ENCODE measurements around the gene EXOC3L2.

Gene EXOC3L2

DNA sequence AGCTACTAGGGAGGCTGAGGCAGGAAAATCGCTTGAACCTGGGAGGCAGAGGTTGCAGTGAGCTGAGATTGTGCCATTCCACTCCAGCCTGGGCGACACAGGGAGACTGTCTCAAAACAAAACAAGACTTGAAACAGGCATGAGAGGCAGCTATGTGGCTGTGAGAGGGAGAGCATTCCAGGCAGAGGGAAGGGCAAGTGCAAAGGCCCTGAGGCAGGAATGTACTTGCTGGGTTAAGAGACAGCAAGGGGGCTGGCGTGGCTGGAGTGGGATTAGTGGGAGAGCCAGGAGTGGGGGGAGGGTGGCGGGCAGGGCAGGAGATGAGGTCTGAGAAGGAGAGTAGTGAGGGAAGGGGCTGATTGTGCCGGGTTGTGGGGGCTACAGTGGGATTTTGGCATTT is 21.3 kb downstream of the EXOC3L2 start:
- no peak for TF ChIP-seq POLR2A (IDR thresholded peaks at IDR 0.05; ENCODE audit: low read length)
- TF ChIP-seq GATA1 (IDR thresholded peaks at IDR 0.05; ENCODE audit: low read depth, low read length): no peak
- no peak for DNase-seq

GRCh38 chr19:45222724-45223123 is 22.5 kb downstream of the EXOC3L2 start:
- TF ChIP-seq GATA1 (IDR thresholded peaks at IDR 0.05; ENCODE audit: low read depth, low read length) (no peak), POLR2A (IDR thresholded peaks at IDR 0.05; ENCODE audit: low read length) (no peak)
- DNase-seq: no peak

DNA sequence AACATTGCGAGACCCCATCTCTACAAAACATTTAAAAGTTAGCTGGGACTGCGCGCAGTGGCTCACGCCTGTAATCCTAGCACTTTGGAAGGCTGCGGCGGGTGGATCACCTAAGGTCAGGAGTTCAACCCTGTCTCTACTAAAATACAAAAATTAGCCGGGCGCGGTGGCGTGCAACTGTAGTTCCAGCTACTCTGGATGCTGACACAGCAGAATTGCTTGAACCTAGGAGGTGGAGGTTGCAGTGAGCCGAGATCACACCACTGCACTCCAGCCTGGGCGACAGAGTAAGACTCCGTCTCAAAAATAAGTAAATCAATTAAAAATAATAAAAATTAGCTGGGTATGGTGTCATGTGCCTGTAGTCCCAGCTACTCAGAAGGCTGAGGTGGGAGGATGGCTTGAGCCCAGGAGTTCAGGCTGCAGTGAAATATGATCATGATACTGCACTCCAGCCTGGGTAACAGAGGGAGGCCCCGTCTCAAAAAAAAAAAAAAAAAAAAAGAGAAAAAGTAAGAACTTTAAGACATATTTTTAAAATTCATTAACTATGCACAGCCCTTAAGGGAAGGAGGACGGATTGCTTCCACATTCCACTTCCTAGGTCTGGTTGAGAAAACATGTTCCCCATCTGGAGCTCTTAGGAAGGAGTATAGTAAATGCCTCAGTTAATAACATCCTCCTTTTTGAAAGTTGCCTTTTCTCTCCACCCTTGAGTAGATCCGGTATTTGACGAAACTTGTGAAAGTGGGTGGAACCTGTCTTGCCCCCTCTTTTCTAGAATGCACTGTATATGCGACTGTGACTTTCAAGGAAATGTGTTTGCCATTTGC is 26.1 kb downstream of the EXOC3L2 start:
- no peak for DNase-seq
- TF ChIP-seq GATA1 (IDR thresholded peaks at IDR 0.05; ENCODE audit: low read depth, low read length): no peak
- TF ChIP-seq POLR2A (IDR thresholded peaks at IDR 0.05; ENCODE audit: low read length): no peak

GRCh38 chr19:45218426-45218825 is 26.8 kb downstream of the EXOC3L2 start:
- no peak for TF ChIP-seq POLR2A (IDR thresholded peaks at IDR 0.05; ENCODE audit: low read length)
- TF ChIP-seq GATA1 (IDR thresholded peaks at IDR 0.05; ENCODE audit: low read depth, low read length): no peak
- no peak for DNase-seq

GRCh38 chr19:45217957-45218334 is 27.3 kb downstream of the EXOC3L2 start:
- TF ChIP-seq POLR2A (IDR thresholded peaks at IDR 0.05; ENCODE audit: low read length): no peak
- no peak for DNase-seq

DNA sequence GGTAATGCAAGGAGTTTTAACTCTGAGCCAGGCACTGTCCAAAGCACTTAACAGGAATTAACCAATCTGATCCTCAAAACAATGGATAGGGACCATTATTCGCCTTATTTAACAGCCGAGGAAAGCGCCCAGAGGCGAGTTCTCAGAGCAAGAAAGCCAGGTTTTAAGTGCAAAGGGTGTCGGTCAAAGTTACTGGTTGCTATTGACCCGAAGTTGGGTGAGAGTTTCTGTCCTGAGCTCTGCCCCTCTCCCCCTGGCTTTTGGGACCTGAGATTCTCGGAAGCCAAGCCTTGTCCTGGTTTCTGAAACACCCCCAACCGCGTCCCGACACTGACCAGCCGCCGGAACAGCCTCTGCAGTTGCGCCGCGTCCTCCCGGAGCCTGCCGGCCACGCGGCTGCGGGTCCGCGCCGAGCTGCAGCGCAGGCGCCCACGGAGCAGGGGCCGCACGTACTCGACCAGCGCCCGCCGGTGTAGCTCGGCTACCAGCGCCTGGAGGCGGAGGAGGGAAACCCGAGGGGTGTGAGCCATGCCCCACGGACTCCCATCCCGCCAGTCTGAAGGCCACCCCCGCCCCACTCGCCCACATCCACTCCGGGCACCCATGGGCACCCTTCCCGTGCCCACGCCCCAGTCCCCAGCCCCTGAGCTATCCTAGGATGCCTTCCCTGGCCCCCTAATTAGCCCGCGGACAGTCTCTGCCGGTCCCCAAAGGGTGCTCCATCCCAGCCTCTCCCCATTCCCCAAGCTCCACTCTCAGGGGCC is 27.8 kb downstream of the EXOC3L2 start:
- TF ChIP-seq POLR2A (IDR thresholded peaks at IDR 0.05; ENCODE audit: low read length): no peak
- TF ChIP-seq GATA1 (IDR thresholded peaks at IDR 0.05; ENCODE audit: low read depth, low read length): no peak

DNA sequence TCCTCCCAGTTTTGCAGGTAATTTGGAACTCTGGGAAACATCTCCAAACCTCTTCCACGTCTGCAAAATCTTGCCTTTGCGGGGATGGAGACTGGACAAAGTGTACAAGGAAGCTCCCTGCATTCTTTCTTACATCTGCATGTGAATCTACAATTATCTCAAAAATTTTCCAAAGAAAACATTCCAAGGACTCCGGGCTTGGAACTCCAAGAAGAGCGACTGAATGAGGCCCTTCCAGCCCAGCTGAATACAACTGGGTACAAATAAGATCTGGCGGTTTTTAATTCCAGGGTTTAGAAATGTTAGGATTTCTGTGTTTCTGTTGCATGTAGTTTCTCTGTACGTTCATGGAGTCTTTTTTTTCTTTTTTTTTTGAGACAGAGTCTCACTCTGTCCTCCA is 28.5 kb downstream of the EXOC3L2 start:
- no peak for DNase-seq
- no peak for TF ChIP-seq POLR2A (IDR thresholded peaks at IDR 0.05; ENCODE audit: low read length)
- no peak for TF ChIP-seq GATA1 (IDR thresholded peaks at IDR 0.05; ENCODE audit: low read depth, low read length)

More for the DNA sequence above, 27.8 kb downstream of the EXOC3L2 start:
- DNase-seq: no peak

- no peak for DNase-seq
- TF ChIP-seq GATA1 (IDR thresholded peaks at IDR 0.05; ENCODE audit: low read depth, low read length) (no peak), POLR2A (IDR thresholded peaks at IDR 0.05; ENCODE audit: low read length) (no peak)
Measured at GRCh38 chr19:45215391-45216191, 29.6 kb downstream of the EXOC3L2 start.

- TF ChIP-seq GATA1 (IDR thresholded peaks at IDR 0.05; ENCODE audit: low read depth, low read length) (no peak), POLR2A (IDR thresholded peaks at IDR 0.05; ENCODE audit: low read length) (no peak)
- DNase-seq: no peak
Measured at GRCh38 chr19:45213031-45213430, 32.2 kb downstream of the EXOC3L2 start.

GRCh38 chr19:45211751-45212381 is 33.3 kb downstream of the EXOC3L2 start:
- DNase-seq: no peak
- TF ChIP-seq GATA1 (IDR thresholded peaks at IDR 0.05; ENCODE audit: low read depth, low read length): no peak
- TF ChIP-seq POLR2A (IDR thresholded peaks at IDR 0.05; ENCODE audit: low read length): no peak

GRCh38 chr19:45206328-45206727 is 38.9 kb downstream of the EXOC3L2 start:
- no peak for TF ChIP-seq GATA1 (IDR thresholded peaks at IDR 0.05; ENCODE audit: low read depth, low read length)
- TF ChIP-seq POLR2A (IDR thresholded peaks at IDR 0.05; ENCODE audit: low read length): no peak
- no peak for DNase-seq

- DNase-seq: no peak
- TF ChIP-seq POLR2A (IDR thresholded peaks at IDR 0.05; ENCODE audit: low read length) (no peak), GATA1 (IDR thresholded peaks at IDR 0.05; ENCODE audit: low read depth, low read length) (no peak)
Measured at GRCh38 chr19:45205810-45206209, 39.4 kb downstream of the EXOC3L2 start.

- no peak for DNase-seq
- no peak for TF ChIP-seq POLR2A (IDR thresholded peaks at IDR 0.05; ENCODE audit: low read length)
- TF ChIP-seq GATA1 (IDR thresholded peaks at IDR 0.05; ENCODE audit: low read depth, low read length): no peak
Measured at GRCh38 chr19:45202637-45203036, 42.6 kb downstream of the EXOC3L2 start.
